Immature natural killer cell (primary cell): ENCODE results near the gene NLRC5. TPM values are rescaled to one million over a fixed set of nuclear protein-coding genes. Genes with fewer than 3 reads are reported as not detected.

Experiments used
- DNase-seq, 3 donors: peaks; one replicate each; pipeline ENCODE4 v3.0.0; 2022; ENCODE audit warnings: mixed read lengths in 1 of 3
- H3K27ac Mint-ChIP-seq, 6 donors: one replicate each; pipeline ENCODE4 v1.8.0; 2020; ENCODE audit warnings: mixed read lengths in 6 of 6, mild to moderate bottlenecking in 5 of 6, inconsistent platforms in 4 of 6, moderate library complexity in 3 of 6
- H3K27me3 Mint-ChIP-seq, 3 donors: one replicate each; pipeline ENCODE4 v1.8.0; 2020 to 2021; ENCODE audit warnings: low read depth in 3 of 3, mild to moderate bottlenecking in 3 of 3, mixed read lengths in 3 of 3, moderate library complexity in 3 of 3, inconsistent platforms in 1 of 3
- H3K36me3 Mint-ChIP-seq, 3 donors: one replicate each; pipeline ENCODE4 v1.8.0; 2020; ENCODE audit warnings: mixed read lengths in 3 of 3, inconsistent platforms in 2 of 3, mild to moderate bottlenecking in 2 of 3
- H3K4me1 Mint-ChIP-seq, 2 donors: one replicate each; pipeline ENCODE4 v1.8.0; 2020; ENCODE audit warnings: inconsistent platforms in 2 of 2, mild to moderate bottlenecking in 2 of 2, mixed read lengths in 2 of 2, moderate library complexity in 1 of 2
- H3K4me3 Mint-ChIP-seq, 5 donors: one replicate each; pipeline ENCODE4 v1.8.0; 2020; ENCODE audit warnings: mild to moderate bottlenecking in 5 of 5, mixed read lengths in 5 of 5, inconsistent platforms in 3 of 5, moderate library complexity in 3 of 5
- H3K9me3 Mint-ChIP-seq, 6 donors: one replicate each; pipeline ENCODE4 v1.8.0; 2020; ENCODE audit warnings: mild to moderate bottlenecking in 6 of 6, mixed read lengths in 6 of 6, inconsistent platforms in 4 of 6, moderate library complexity in 3 of 6
- polyA plus RNA-seq, 3 donors: library from polyadenylated mRNA; unstranded; fragments of 300-500 nt; fragmentation: Illumina TruSeq; gene quantifications; one replicate each; pipeline ENCODE4 v1.2.3, GENCODE V29; 2021

The NLRC5 gene
- polyA plus RNA-seq, 3 donors from 2014 or later: 18.2 to 151 (median 32.8) TPM

- H3K36me3 Mint-ChIP-seq: no peaks in the 10 kb centered on the region
- no peak overlapping the region for H3K27ac Mint-ChIP-seq
- DNase-seq: no peak
- H3K4me3 Mint-ChIP-seq: no peak overlapping the region
- H3K27me3 Mint-ChIP-seq: peaks cover 0 to 4% (median 0%) of the 10 kb centered on the region in 3 donors
- no peaks in the 10 kb centered on the region for H3K9me3 Mint-ChIP-seq
- no peaks in the 10 kb centered on the region for H3K4me1 Mint-ChIP-seq
Observed at GRCh38 chr16:57112403-57113041, 123.2 kb downstream of the NLRC5 start.

DNA sequence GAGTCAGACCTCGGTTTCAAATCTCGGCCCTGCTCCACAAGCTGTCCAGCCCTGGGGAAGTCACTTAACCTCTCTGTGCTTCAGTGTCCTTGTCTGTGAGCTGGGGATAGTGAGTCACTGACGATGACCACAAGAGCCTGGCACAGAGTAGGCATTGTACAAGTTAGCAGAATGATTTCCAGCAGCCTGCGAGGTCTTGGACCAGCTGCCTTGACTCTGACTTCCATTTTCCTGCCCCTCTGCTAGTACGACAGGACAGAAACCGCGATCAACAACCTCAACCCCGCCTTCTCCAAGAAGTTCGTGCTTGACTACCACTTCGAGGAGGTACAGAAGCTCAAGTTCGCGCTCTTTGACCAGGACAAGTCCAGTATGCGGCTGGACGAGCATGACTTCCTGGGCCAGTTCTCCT lies 123.7 kb downstream of the NLRC5 start:
- Mint-ChIP-seq H3K4me3 (no peak overlapping the region), H3K36me3 (no peaks in the 10 kb centered on the region), H3K4me1 (no peaks in the 10 kb centered on the region), H3K27ac (no peak overlapping the region), H3K27me3 (peaks cover 0 to 4% (median 0%) of the 10 kb centered on the region in 3 donors), H3K9me3 (no peaks in the 10 kb centered on the region)
- DNase-seq: no peak

- Mint-ChIP-seq H3K4me3 (no peak overlapping the region), H3K36me3 (peaks cover 0 to 3% (median 0%) of the 10 kb centered on the region in 3 donors), H3K27me3 (peaks cover 0 to 4% (median 0%) of the 10 kb centered on the region in 3 donors), H3K4me1 (no peaks in the 10 kb centered on the region), H3K27ac (no peak overlapping the region), H3K9me3 (no peaks in the 10 kb centered on the region)
- DNase-seq: no peak
Observed at GRCh38 chr16:57113664-57114063, 124.3 kb downstream of the NLRC5 start.

DNA sequence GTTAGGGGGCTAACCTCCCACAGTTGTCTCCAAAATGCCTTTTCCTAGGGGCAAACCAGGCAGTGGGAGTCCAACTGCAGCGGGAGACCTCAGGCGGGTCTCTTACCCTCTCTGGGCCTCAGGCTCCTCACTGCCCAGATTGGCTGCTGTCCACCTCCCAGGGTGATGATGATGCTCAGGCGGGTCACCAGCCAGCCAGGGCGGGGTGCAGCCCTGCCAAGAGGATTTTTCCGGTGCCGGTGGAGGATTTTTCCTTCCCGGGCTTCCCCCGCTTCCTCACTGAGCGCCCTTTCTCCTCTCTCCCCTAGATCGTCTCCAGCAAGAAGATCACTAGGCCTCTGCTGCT lies 125.8 kb downstream of the NLRC5 start:
- Mint-ChIP-seq H3K27ac (no peak overlapping the region), H3K9me3 (no peaks in the 10 kb centered on the region), H3K4me1 (no peaks in the 10 kb centered on the region)

GRCh38 chr16:57115514-57116182 lies 126.3 kb downstream of the NLRC5 start:
- peaks cover 0 to 3% (median 0%) of the 10 kb centered on the region in 3 donors for H3K36me3 Mint-ChIP-seq
- H3K4me1 Mint-ChIP-seq: no peaks in the 10 kb centered on the region
- no peak for DNase-seq
- no peaks in the 10 kb centered on the region for H3K9me3 Mint-ChIP-seq
- peaks cover 0 to 2% (median 0%) of the 10 kb centered on the region in 3 donors for H3K27me3 Mint-ChIP-seq
- H3K27ac Mint-ChIP-seq: no peak overlapping the region
- no peak overlapping the region for H3K4me3 Mint-ChIP-seq

More for the DNA sequence above, 125.8 kb downstream of the NLRC5 start:
- Mint-ChIP-seq H3K36me3 (peaks cover 0 to 3% (median 0%) of the 10 kb centered on the region in 3 donors), H3K4me3 (no peak overlapping the region), H3K27me3 (peaks cover 0 to 2% (median 0%) of the 10 kb centered on the region in 3 donors)
- DNase-seq: no peak

GRCh38 chr16:57118461-57119084 lies 129.2 kb downstream of the NLRC5 start:
- no peak for DNase-seq
- Mint-ChIP-seq H3K27ac (no peak overlapping the region), H3K27me3 (peaks cover 0 to 2% (median 0%) of the 10 kb centered on the region in 3 donors), H3K4me1 (peaks cover 0 to under 1% of the 10 kb centered on the region in 2 donors), H3K9me3 (no peaks in the 10 kb centered on the region), H3K36me3 (peaks cover 0 to 3% (median 0%) of the 10 kb centered on the region in 3 donors), H3K4me3 (no peak overlapping the region)

- Mint-ChIP-seq H3K4me3 (no peak overlapping the region), H3K36me3 (peaks cover 0 to 2% (median 0%) of the 10 kb centered on the region in 3 donors), H3K9me3 (no peaks in the 10 kb centered on the region), H3K27ac (peak overlapping the region in 4 of 6 donors; percentile 14 to 82 (median 38)), H3K4me1 (peaks cover 25 to 45% of the 10 kb centered on the region in 2 donors), H3K27me3 (peaks cover 0 to 3% (median 2%) of the 10 kb centered on the region in 3 donors)
- DNase-seq: no peak
Observed at GRCh38 chr16:57123216-57123973, 134.0 kb downstream of the NLRC5 start.

DNA sequence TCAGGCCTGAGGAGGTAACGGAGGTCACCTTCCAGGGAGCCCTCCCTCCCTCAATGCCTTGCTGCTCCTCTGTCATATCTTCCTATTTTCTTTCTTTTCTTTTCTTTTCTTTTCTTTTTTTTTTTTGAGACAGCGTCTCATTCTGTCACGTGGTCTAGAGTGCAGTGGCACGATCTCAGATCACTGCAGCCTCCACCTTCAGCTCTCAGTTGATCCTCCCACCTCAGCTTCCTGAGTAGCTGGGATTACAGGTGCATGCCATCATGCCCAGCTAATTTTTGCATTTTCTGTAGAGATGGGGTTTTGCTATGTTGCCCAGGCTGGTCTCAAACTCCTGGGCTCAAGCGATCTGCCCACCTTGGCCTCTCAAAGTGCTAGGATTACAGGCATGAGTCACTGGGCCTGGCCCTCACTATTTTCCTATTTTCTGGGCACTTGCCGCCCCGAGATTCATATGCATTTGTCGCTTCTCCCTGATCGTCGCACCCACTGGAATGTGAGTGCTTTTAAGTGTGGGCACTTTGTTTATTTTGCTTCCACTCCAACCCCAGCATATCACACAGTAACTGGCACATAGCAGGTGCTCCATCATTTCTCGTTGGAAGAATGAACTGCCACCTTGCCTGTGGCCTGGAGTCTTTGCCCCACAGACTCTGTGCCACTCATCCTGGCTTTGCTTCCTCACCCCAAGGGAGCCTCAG lies 134.8 kb downstream of the NLRC5 start:
- Mint-ChIP-seq H3K27me3 (peaks cover 0 to 3% (median 2%) of the 10 kb centered on the region in 3 donors), H3K4me3 (no peak overlapping the region), H3K4me1 (peaks cover 32 to 52% of the 10 kb centered on the region in 2 donors), H3K36me3 (no peaks in the 10 kb centered on the region), H3K9me3 (no peaks in the 10 kb centered on the region), H3K27ac (peak overlapping the region in 4 of 6 donors; percentile 36 to 82 (median 54))
- no peak for DNase-seq

DNA sequence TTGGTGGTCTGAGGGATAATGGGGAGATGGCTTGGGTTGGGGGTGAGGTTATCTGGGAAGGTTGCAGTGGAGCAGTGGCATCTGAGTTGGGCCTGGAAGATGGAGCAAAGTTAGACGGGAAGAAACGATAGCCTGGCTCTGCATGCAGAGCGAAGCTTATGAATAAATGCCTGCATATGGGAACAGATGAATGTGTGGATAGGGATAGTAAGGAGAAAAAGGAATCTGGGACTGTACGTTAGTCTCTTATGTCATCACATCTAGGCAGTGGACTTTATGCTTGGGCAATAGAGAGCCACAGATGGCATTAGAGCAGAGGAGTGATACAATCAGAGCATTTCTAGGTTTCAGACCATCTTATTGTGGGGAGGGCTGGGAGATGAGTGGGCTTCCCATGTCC lies 136.0 kb downstream of the NLRC5 start:
- no peak overlapping the region for H3K27ac Mint-ChIP-seq
- H3K4me3 Mint-ChIP-seq: no peak overlapping the region
- H3K4me1 Mint-ChIP-seq: peaks cover 38 to 54% of the 10 kb centered on the region in 2 donors

DNA sequence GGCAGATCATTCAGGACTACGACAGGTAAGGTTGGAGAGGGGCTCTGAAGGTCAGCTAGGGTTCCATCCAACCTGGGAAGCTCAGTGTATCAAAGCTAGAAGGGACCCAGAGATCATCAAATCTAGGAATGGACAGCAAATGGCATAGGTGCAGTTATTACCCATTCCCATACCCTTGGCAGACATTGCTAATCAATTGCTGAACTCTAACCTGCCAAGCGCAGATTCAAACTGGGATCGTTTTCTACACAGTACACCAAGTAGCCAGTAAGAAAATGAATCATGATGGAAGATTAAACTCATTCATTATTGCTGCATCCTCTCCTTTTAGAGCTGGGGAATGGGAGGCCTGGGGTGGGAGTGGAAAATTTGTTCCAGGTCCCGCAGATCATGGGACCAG lies 136.6 kb downstream of the NLRC5 start:
- Mint-ChIP-seq H3K27ac (peak overlapping the region in 1 of 6 donors; percentile 22), H3K4me3 (no peak overlapping the region), H3K36me3 (no peaks in the 10 kb centered on the region), H3K27me3 (peaks cover 0 to 3% (median 2%) of the 10 kb centered on the region in 3 donors), H3K9me3 (no peaks in the 10 kb centered on the region), H3K4me1 (peaks cover 44 to 60% of the 10 kb centered on the region in 2 donors)
- DNase-seq: no peak

More for the DNA sequence above, 136.0 kb downstream of the NLRC5 start:
- Mint-ChIP-seq H3K9me3 (no peaks in the 10 kb centered on the region), H3K36me3 (no peaks in the 10 kb centered on the region), H3K27me3 (peaks cover 0 to 3% (median 2%) of the 10 kb centered on the region in 3 donors)
- DNase-seq: no peak

DNA sequence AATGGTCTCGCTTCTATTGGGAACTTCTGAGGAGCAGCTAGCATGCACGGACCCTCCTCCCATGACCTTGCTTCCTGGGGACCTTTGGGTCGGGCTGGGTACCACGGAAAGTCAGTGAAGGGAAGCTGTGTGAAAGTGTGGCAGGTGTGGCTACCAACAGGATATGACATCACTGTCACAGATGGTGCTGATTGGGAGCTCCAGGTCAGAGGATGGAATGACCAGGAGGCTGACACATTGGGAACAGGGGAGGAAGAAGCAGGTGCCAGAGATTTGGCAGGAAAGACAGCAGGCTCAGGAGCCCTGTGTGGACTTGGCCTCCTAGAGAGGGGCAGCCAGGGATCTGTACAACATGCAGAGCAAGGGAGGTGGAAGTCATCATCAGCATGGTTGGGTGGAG lies 137.1 kb downstream of the NLRC5 start:
- Mint-ChIP-seq H3K36me3 (no peaks in the 10 kb centered on the region), H3K4me3 (no peak overlapping the region), H3K27me3 (peaks cover 0 to 3% (median 2%) of the 10 kb centered on the region in 3 donors), H3K27ac (peak overlapping the region in 4 of 6 donors; percentile 6 to 76 (median 20)), H3K4me1 (peaks cover 44 to 61% of the 10 kb centered on the region in 2 donors), H3K9me3 (no peaks in the 10 kb centered on the region)
- DNase-seq: no peak

GRCh38 chr16:57127037-57127763 lies 137.8 kb downstream of the NLRC5 start:
- no peak overlapping the region for H3K4me3 Mint-ChIP-seq
- no peak for DNase-seq
- H3K36me3 Mint-ChIP-seq: no peaks in the 10 kb centered on the region

More at GRCh38 chr16:57127037-57127763, 137.8 kb downstream of the NLRC5 start:
- Mint-ChIP-seq H3K27me3 (peaks cover 0 to 3% (median 2%) of the 10 kb centered on the region in 3 donors), H3K4me1 (peaks cover 46 to 61% of the 10 kb centered on the region in 2 donors), H3K27ac (peak overlapping the region in 5 of 6 donors; percentile 22 to 72 (median 51)), H3K9me3 (no peaks in the 10 kb centered on the region)
